ENCODE measurements around the gene HGFAC.

GRCh38 chr4:3498407-3498806, 56.6 kb downstream of the HGFAC start:
- TF ChIP-seq CTCF (IDR thresholded peaks at IDR 0.05; ENCODE audit: poor library complexity) (no peak), EZH2 (IDR thresholded peaks at IDR 0.05; ENCODE audit: borderline replicate concordance) (no peak), EZH2phosphoT487 (IDR thresholded peaks at IDR 0.05; ENCODE audit: low read depth, severe bottlenecking, unreplicated experiment) (no peak)

Measured in hepatocyte (in vitro differentiated cells).